ENCODE data around the gene POMC. TPM values are rescaled to one million over a fixed set of nuclear protein-coding genes. Genes with fewer than 3 reads are reported as not detected.

Gene POMC
- total RNA-seq, 1 donor from 2014 or later = 3.9 TPM

GRCh38 chr2:25207078-25207545 is 38.7 kb upstream of the POMC start:
- H3K27me3 ChIP-seq (ENCODE audit: low read depth) = peaks cover 6% of the 10 kb centered on the region
- no peak for ATAC-seq
- no peak for TF ChIP-seq CTCF (IDR thresholded peaks at IDR 0.05)
- intact Hi-C loops (cut with DNase I) = no loop called here
- H3K9me3 ChIP-seq = no peaks in the 10 kb centered on the region
- H3K27ac ChIP-seq = no peak overlapping the region
- H3K4me1 ChIP-seq = no peaks in the 10 kb centered on the region
- no peaks in the 10 kb centered on the region for H3K36me3 ChIP-seq
- DNase-seq = no peak
- H3K4me3 ChIP-seq = no peak overlapping the region

- Histone ChIP-seq H3K27ac (no peak overlapping the region), H3K27me3 (ENCODE audit: low read depth) (peaks cover 6% of the 10 kb centered on the region), H3K36me3 (no peaks in the 10 kb centered on the region), H3K4me1 (no peaks in the 10 kb centered on the region), H3K4me3 (peak overlapping the region; percentile 29), H3K9me3 (no peaks in the 10 kb centered on the region)
- ATAC-seq (peak; percentile 19 to 29), DNase-seq (no peak)
- intact Hi-C loops (cut with DNase I) = no loop called here
- TF ChIP-seq CTCF (IDR thresholded peaks at IDR 0.05) = no peak
Observed at GRCh38 chr2:25204190-25204838, 35.9 kb upstream of the POMC start.

- DNase-seq = no peak
- Histone ChIP-seq H3K4me3 (no peak overlapping the region), H3K9me3 (no peaks in the 10 kb centered on the region), H3K4me1 (no peaks in the 10 kb centered on the region), H3K27ac (no peak overlapping the region), H3K27me3 (ENCODE audit: low read depth) (peaks cover 6% of the 10 kb centered on the region), H3K36me3 (no peaks in the 10 kb centered on the region)
- intact Hi-C loops (cut with DNase I) = no loop called here
- no peak for ATAC-seq
- no peak for TF ChIP-seq CTCF (IDR thresholded peaks at IDR 0.05)
Observed at GRCh38 chr2:25202275-25202674, 33.9 kb upstream of the POMC start.

GRCh38 chr2:25201794-25202193 is 33.4 kb upstream of the POMC start:
- Histone ChIP-seq H3K4me3 (no peak overlapping the region), H3K9me3 (no peaks in the 10 kb centered on the region), H3K4me1 (no peaks in the 10 kb centered on the region), H3K27me3 (ENCODE audit: low read depth) (peaks cover 6% of the 10 kb centered on the region), H3K36me3 (no peaks in the 10 kb centered on the region), H3K27ac (no peak overlapping the region)
- ATAC-seq (peak in 1 of 2 donors; percentile 32), DNase-seq (no peak)
- TF ChIP-seq CTCF (IDR thresholded peaks at IDR 0.05) = no peak
- intact Hi-C loops (cut with DNase I) = no loop called here

GRCh38 chr2:25201265-25201664 is 32.9 kb upstream of the POMC start:
- Histone ChIP-seq H3K27ac (no peak overlapping the region), H3K27me3 (ENCODE audit: low read depth) (peaks cover 6% of the 10 kb centered on the region), H3K36me3 (no peaks in the 10 kb centered on the region), H3K9me3 (no peaks in the 10 kb centered on the region), H3K4me3 (no peak overlapping the region), H3K4me1 (peaks cover 4% of the 10 kb centered on the region)
- no peak for DNase-seq
- no peak for ATAC-seq
- intact Hi-C loops (cut with DNase I) = no loop called here
- no peak for TF ChIP-seq CTCF (IDR thresholded peaks at IDR 0.05)
